ENCODE results near the gene IL1RAPL2. TPM values are rescaled to one million over a fixed set of nuclear protein-coding genes. Genes with fewer than 3 reads are reported as not detected.

The IL1RAPL2 gene
- total RNA-seq, 1 experiment from 2014 or later, result not detected

- Histone ChIP-seq H3K36me3 (ENCODE audit: control insufficient read depth, insufficient read depth, low read length) (no peaks in the 10 kb centered on the region), H3K4me3 (ENCODE audit: low read depth in 2 of 2, low read length in 2 of 2) (no peak overlapping the region), H3K27ac (ENCODE audit: low read length) (no peak overlapping the region), H3K4me1 (ENCODE audit: control insufficient read depth, insufficient read depth, low read length) (no peaks in the 10 kb centered on the region), H3K9me3 (ENCODE audit: control insufficient read depth, insufficient read depth, low read depth, low read length) (no peaks in the 10 kb centered on the region), H3K27me3 (ENCODE audit: control insufficient read depth, insufficient read depth, low read length) (no peaks in the 10 kb centered on the region)
- BruUV-seq (replicated peaks), result no TSS peak
- ATAC-seq (no peak), DNase-seq (ENCODE audit: low read depth, low spot score) (no peak)
- POLR2A ChIA-PET, result no interaction called here
- CTCF ChIA-PET, result no interaction called here
- intact Hi-C loops (cut with micrococcal nuclease; ENCODE audit: unreplicated experiment) (no loop called here), in situ Hi-C loops (cut with HindIII; ENCODE audit: low pct_unique_long_range_greater_than_20kb, low sequenced_read_pairs) (no loop called here)
- no peak for TF ChIP-seq TCF7L2 (IDR thresholded peaks at IDR 0.05; ENCODE audit: low read depth, low read length)
- TF ChIP-seq, protein P1, sequence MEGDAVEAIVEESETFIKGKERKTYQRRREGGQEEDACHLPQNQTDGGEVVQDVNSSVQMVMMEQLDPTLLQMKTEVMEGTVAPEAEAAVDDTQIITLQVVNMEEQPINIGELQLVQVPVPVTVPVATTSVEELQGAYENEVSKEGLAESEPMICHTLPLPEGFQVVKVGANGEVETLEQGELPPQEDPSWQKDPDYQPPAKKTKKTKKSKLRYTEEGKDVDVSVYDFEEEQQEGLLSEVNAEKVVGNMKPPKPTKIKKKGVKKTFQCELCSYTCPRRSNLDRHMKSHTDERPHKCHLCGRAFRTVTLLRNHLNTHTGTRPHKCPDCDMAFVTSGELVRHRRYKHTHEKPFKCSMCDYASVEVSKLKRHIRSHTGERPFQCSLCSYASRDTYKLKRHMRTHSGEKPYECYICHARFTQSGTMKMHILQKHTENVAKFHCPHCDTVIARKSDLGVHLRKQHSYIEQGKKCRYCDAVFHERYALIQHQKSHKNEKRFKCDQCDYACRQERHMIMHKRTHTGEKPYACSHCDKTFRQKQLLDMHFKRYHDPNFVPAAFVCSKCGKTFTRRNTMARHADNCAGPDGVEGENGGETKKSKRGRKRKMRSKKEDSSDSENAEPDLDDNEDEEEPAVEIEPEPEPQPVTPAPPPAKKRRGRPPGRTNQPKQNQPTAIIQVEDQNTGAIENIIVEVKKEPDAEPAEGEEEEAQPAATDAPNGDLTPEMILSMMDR (IDR thresholded peaks at IDR 0.05), result no peak
- no peak for TF ChIP-seq SIN3A (IDR thresholded peaks at IDR 0.05; ENCODE audit: borderline replicate concordance, insufficient read depth, low read depth, low read length)
- TF ChIP-seq POLR2AphosphoS5 (IDR thresholded peaks at IDR 0.05; ENCODE audit: low read depth, low read length), result no peak
- TF ChIP-seq, protein P2, sequence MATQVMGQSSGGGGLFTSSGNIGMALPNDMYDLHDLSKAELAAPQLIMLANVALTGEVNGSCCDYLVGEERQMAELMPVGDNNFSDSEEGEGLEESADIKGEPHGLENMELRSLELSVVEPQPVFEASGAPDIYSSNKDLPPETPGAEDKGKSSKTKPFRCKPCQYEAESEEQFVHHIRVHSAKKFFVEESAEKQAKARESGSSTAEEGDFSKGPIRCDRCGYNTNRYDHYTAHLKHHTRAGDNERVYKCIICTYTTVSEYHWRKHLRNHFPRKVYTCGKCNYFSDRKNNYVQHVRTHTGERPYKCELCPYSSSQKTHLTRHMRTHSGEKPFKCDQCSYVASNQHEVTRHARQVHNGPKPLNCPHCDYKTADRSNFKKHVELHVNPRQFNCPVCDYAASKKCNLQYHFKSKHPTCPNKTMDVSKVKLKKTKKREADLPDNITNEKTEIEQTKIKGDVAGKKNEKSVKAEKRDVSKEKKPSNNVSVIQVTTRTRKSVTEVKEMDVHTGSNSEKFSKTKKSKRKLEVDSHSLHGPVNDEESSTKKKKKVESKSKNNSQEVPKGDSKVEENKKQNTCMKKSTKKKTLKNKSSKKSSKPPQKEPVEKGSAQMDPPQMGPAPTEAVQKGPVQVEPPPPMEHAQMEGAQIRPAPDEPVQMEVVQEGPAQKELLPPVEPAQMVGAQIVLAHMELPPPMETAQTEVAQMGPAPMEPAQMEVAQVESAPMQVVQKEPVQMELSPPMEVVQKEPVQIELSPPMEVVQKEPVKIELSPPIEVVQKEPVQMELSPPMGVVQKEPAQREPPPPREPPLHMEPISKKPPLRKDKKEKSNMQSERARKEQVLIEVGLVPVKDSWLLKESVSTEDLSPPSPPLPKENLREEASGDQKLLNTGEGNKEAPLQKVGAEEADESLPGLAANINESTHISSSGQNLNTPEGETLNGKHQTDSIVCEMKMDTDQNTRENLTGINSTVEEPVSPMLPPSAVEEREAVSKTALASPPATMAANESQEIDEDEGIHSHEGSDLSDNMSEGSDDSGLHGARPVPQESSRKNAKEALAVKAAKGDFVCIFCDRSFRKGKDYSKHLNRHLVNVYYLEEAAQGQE (IDR thresholded peaks at IDR 0.05; ENCODE audit: insufficient read depth in 1 of 2, low read depth in 2 of 2, low read length in 1 of 2), result no peak
Observed at GRCh38 chrX:105424729-105425128, 858.7 kb downstream of the IL1RAPL2 start.

DNA sequence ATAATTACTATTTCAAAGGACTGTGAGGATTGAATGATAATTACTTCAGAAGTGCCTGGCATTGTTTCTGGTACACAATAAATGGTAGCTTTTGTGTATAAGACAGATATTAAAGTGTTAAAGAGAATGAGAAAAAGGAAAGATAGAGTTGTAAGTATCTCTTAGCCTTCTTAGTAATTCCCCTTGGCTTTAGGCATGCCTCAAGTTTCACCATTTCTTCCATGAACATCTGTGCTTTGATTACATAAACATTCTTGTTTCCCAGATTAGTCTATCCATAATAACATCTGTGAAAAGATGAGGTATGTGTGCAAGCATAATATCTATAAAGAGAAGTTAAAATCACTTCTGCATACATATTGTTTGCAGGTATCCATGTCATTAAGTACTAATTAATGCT is 885.4 kb downstream of the IL1RAPL2 start:
- POLR2A ChIA-PET, result no interaction called here
- H3K4me1 ChIP-seq (ENCODE audit: control insufficient read depth, insufficient read depth, low read length), result no peaks in the 10 kb centered on the region
- ATAC-seq, result no peak
- no peak for TF ChIP-seq SIN3A (IDR thresholded peaks at IDR 0.05; ENCODE audit: borderline replicate concordance, insufficient read depth, low read depth, low read length)
- no peak for TF ChIP-seq TCF7L2 (IDR thresholded peaks at IDR 0.05; ENCODE audit: low read depth, low read length)
- TF ChIP-seq, protein P1 (IDR thresholded peaks at IDR 0.05), result no peak
- TF ChIP-seq POLR2AphosphoS5 (IDR thresholded peaks at IDR 0.05; ENCODE audit: low read depth, low read length), result no peak
- TF ChIP-seq, protein P2 (IDR thresholded peaks at IDR 0.05; ENCODE audit: insufficient read depth in 1 of 2, low read depth in 2 of 2, low read length in 1 of 2), result no peak
- no peaks in the 10 kb centered on the region for H3K27me3 ChIP-seq (ENCODE audit: control insufficient read depth, insufficient read depth, low read length)
- H3K9me3 ChIP-seq (ENCODE audit: control insufficient read depth, insufficient read depth, low read depth, low read length), result no peaks in the 10 kb centered on the region
- H3K36me3 ChIP-seq (ENCODE audit: control insufficient read depth, insufficient read depth, low read length), result no peaks in the 10 kb centered on the region
- CTCF ChIA-PET, result no interaction called here
- intact Hi-C loops (cut with micrococcal nuclease; ENCODE audit: unreplicated experiment), result no loop called here
- no peak overlapping the region for H3K27ac ChIP-seq (ENCODE audit: low read length)
- no peak overlapping the region for H3K4me3 ChIP-seq (ENCODE audit: low read depth in 2 of 2, low read length in 2 of 2)
- DNase-seq (ENCODE audit: low read depth, low spot score), result no peak
- no TSS peak for BruUV-seq (replicated peaks)
- in situ Hi-C loops (cut with HindIII; ENCODE audit: low pct_unique_long_range_greater_than_20kb, low sequenced_read_pairs), result no loop called here
